Measurements from ENCODE around the gene SLC10A3. TPM values are rescaled to one million over a fixed set of nuclear protein-coding genes. Genes with fewer than 3 reads are reported as not detected.

The SLC10A3 gene
- total RNA-seq, result 15.9 and 17.5 TPM in 2 replicates

GRCh38 chrX:154490414-154491083 lies at the start of gene SLC10A3:
SLC10A3 (minus strand) TSS chrX:154490629; CDS start chrX:154488940, 1,689 bp downstream.

GRCh38 chrX:154515966-154516655 lies 25.7 kb upstream of the SLC10A3 start, which contains the start of gene FAM3A:
FAM3A (minus strand) TSS chrX:154516232; CDS start chrX:154515772, 460 bp downstream.

GRCh38 chrX:154486396-154487207 lies 3.8 kb downstream of the SLC10A3 start, which contains the start of gene UBL4A:
UBL4A (minus strand) TSS chrX:154486615; CDS start chrX:154486584, 31 bp downstream.

GRCh38 chrX:154478728-154479622 lies 11.5 kb downstream of the SLC10A3 start, which contains the start of gene LAGE3:
LAGE3 (minus strand) TSS chrX:154479281; CDS start chrX:154478915, 366 bp downstream.

GRCh38 chrX:154458116-154458953 lies 32.1 kb downstream of the SLC10A3 start, which contains the start of gene PLXNA3:
PLXNA3 (plus strand) TSS chrX:154458281; CDS start chrX:154460184, 1,903 bp downstream.

GRCh38 chrX:154443992-154444754 lies 46.3 kb downstream of the SLC10A3 start, which contains the start of gene FAM50A:
FAM50A (plus strand) TSS chrX:154444141; CDS start chrX:154444236, 95 bp downstream.

Other genes starting within 250 kb of the SLC10A3 start
- not detected in 2 replicates for gene OPN1MW3, start 233.0 kb downstream of the SLC10A3 start, total RNA-seq
- gene TEX28, start 195.5 kb downstream of the SLC10A3 start, total RNA-seq, result not detected in 2 replicates
- not detected in 2 replicates for gene TKTL1, start 194.8 kb downstream of the SLC10A3 start, total RNA-seq
- gene FLNA, start 116.0 kb downstream of the SLC10A3 start, total RNA-seq, result 2,419 and 3,747 TPM in 2 replicates
- gene EMD, start 111.3 kb downstream of the SLC10A3 start, total RNA-seq, result 17.1 and 20.6 TPM in 2 replicates
- 2,853 and 3,007 TPM in 2 replicates for gene RPL10, start 92.3 kb downstream of the SLC10A3 start, total RNA-seq
- 31.5 and 54.7 TPM in 2 replicates for gene DNASE1L1, start 81.4 kb downstream of the SLC10A3 start, total RNA-seq
- 16.3 and 19.1 TPM in 2 replicates for gene TAFAZZIN, start 79.1 kb downstream of the SLC10A3 start, total RNA-seq
- gene ATP6AP1, start 62.0 kb downstream of the SLC10A3 start, total RNA-seq, result 58.3 and 72.5 TPM in 2 replicates
- 110 and 115 TPM in 2 replicates for gene GDI1, start 53.5 kb downstream of the SLC10A3 start, total RNA-seq
- gene FAM50A, start 46.5 kb downstream of the SLC10A3 start, total RNA-seq, result 89.5 and 112 TPM in 2 replicates
- 19.2 and 26.2 TPM in 2 replicates for gene PLXNA3, start 32.3 kb downstream of the SLC10A3 start, total RNA-seq
- 11.4 and 25.7 TPM in 2 replicates for gene LAGE3, start 11.3 kb downstream of the SLC10A3 start, total RNA-seq
- gene UBL4A, start 4.0 kb downstream of the SLC10A3 start, total RNA-seq, result 41.7 and 59.2 TPM in 2 replicates
- gene FAM3A, start 25.6 kb upstream of the SLC10A3 start, total RNA-seq, result 32.4 TPM in 2 replicates
- 62.4 and 81.9 TPM in 2 replicates for gene G6PD, start 56.2 kb upstream of the SLC10A3 start, total RNA-seq
- 17.5 and 18.7 TPM in 2 replicates for gene IKBKG, start 57.0 kb upstream of the SLC10A3 start, total RNA-seq
- gene CTAG1A, start 94.5 kb upstream of the SLC10A3 start, total RNA-seq, result not detected in 2 replicates
- not detected in 2 replicates for gene CTAG1B, start 128.7 kb upstream of the SLC10A3 start, total RNA-seq
- not detected in 2 replicates for gene CTAG2, start 162.9 kb upstream of the SLC10A3 start, total RNA-seq

Data from uterine smooth muscle cell (primary cell).